Measurements from ENCODE around the gene WDR86. TPM values are rescaled to one million over a fixed set of nuclear protein-coding genes. Genes with fewer than 3 reads are reported as not detected.

WDR86 gene
- total and polyA plus RNA-seq, 8 donors = 0.85 to 24.1 (median 19.5) TPM

DNA sequence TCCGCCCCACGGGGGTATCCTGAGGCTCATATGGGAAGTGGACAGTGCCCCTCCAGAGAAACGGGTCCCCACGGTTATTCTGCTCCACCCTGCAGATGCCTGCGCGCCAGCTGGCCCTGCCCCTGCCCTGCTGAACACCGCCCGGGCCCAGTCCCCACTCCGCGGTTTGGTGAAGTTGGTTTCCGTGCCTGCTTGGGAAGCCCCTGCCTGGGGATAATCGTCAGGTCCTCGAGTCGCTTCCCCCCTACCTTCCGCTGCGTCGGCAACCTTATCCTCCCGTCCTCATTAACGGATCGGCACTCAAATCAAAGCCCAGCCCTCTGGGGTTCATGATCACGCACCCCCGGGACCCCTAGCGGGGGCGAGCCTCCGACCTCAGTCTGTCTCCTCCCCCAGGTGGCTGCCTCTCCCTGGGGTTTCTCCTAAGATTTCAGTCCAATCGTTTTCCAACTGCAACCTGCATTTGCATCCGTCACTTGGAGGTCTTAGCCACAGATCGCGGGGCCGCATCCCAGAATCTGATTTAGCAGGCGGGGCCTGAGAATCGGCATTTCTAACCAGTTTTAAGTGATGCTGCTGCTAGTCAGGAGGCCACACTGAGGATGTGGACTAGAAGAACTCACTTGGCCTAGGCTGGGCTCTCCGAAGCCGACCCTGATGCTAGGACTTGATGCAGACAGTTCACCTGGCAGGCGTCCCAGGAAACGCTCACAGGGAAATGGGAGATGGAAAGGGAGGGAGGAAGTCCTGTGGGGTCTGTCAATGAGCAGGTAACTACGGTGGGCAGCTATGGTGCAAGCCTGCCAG, 27.6 kb downstream of the WDR86 start:
- H3K4me1 ChIP-seq = peaks cover 0 to 15% of the 10 kb centered on the region in 2 donors
- H3K9me3 ChIP-seq = no peaks in the 10 kb centered on the region
- H3K4me3 ChIP-seq = peak overlapping the region in 1 of 2 donors; percentile 6
- H3K27me3 ChIP-seq = peaks cover 19 to 66% of the 10 kb centered on the region in 2 donors
- peaks cover 0 to 29% of the 10 kb centered on the region in 2 donors for H3K36me3 ChIP-seq
- ATAC-seq (no peak), DNase-seq (peak in 1 of 4 donors; percentile 76)
- H3K27ac ChIP-seq = no peak overlapping the region
- TF ChIP-seq, protein P1, sequence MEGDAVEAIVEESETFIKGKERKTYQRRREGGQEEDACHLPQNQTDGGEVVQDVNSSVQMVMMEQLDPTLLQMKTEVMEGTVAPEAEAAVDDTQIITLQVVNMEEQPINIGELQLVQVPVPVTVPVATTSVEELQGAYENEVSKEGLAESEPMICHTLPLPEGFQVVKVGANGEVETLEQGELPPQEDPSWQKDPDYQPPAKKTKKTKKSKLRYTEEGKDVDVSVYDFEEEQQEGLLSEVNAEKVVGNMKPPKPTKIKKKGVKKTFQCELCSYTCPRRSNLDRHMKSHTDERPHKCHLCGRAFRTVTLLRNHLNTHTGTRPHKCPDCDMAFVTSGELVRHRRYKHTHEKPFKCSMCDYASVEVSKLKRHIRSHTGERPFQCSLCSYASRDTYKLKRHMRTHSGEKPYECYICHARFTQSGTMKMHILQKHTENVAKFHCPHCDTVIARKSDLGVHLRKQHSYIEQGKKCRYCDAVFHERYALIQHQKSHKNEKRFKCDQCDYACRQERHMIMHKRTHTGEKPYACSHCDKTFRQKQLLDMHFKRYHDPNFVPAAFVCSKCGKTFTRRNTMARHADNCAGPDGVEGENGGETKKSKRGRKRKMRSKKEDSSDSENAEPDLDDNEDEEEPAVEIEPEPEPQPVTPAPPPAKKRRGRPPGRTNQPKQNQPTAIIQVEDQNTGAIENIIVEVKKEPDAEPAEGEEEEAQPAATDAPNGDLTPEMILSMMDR (IDR thresholded peaks at IDR 0.05) = no peak
- intact Hi-C loops (cut with DNase I) = no loop called here

DNA sequence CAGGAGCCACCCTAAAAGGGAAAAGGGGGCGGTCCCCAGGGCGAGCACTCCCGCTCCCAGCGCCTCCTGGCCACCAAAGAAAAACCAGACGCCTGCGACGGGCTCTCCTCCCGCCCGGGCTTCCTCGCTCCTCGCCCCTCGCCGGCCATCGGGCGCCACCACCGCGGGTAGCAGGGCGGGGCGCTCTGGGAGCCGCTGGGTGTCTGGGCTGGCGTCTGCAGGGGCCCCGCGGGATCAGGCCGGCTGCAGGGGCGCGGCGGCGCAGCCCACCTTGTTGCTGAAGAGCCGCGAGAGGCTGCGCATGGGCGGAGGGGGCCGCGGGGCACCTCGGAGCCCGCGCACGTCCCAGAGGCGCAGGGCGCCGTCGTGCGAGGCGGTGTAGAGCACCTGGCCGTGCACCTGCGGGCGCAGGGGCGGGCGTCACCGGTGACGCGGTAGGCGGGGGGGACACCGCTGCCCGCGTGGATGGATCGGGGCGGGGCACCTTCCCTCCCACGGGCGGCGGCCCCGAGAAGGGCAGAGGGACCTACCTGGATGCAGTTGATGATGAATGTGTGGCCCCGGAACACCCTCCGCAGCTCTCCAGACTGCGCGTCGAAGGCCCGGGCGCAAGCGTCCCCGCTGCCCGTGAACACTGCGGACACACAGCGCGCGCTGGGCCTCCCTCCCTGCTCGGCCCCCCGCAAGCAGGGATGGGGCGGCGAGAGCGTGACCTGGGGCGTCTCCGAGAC, 28.3 kb downstream of the WDR86 start:
- Histone ChIP-seq H3K36me3 (peaks cover 0 to 36% of the 10 kb centered on the region in 2 donors), H3K4me3 (peak overlapping the region in 1 of 2 donors; percentile 6), H3K27ac (no peak overlapping the region), H3K27me3 (peaks cover 19 to 60% of the 10 kb centered on the region in 2 donors), H3K9me3 (no peaks in the 10 kb centered on the region), H3K4me1 (peaks cover 0 to 15% of the 10 kb centered on the region in 2 donors)
- TF ChIP-seq, protein P1 (IDR thresholded peaks at IDR 0.05) = no peak
- intact Hi-C loops (cut with DNase I) = no loop called here
- DNase-seq = peak in 1 of 4 donors; percentile 76
- ATAC-seq = peak; percentile 17

DNA sequence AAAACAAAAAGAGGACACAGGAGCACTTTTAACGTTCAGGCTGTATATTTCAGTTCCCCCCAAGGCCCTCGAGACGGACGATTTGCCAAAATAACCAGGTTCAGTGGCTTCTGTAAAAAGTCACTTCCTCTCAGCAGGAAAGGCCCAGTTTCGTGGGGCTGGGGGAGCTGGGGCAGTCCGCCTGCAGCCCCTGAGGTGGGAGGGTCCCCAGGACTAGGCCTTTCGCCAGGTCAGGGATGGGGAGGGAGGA, 28.8 kb downstream of the WDR86 start:
- DNase-seq (no peak), ATAC-seq (no peak)
- Histone ChIP-seq H3K27me3 (peaks cover 19 to 55% of the 10 kb centered on the region in 2 donors), H3K4me1 (peaks cover 0 to 15% of the 10 kb centered on the region in 2 donors), H3K9me3 (no peaks in the 10 kb centered on the region), H3K36me3 (peaks cover 0 to 41% of the 10 kb centered on the region in 2 donors), H3K4me3 (peak overlapping the region in 1 of 2 donors; percentile 6), H3K27ac (no peak overlapping the region)
- intact Hi-C loops (cut with DNase I) = no loop called here
- TF ChIP-seq, protein P1 (IDR thresholded peaks at IDR 0.05) = no peak

DNA sequence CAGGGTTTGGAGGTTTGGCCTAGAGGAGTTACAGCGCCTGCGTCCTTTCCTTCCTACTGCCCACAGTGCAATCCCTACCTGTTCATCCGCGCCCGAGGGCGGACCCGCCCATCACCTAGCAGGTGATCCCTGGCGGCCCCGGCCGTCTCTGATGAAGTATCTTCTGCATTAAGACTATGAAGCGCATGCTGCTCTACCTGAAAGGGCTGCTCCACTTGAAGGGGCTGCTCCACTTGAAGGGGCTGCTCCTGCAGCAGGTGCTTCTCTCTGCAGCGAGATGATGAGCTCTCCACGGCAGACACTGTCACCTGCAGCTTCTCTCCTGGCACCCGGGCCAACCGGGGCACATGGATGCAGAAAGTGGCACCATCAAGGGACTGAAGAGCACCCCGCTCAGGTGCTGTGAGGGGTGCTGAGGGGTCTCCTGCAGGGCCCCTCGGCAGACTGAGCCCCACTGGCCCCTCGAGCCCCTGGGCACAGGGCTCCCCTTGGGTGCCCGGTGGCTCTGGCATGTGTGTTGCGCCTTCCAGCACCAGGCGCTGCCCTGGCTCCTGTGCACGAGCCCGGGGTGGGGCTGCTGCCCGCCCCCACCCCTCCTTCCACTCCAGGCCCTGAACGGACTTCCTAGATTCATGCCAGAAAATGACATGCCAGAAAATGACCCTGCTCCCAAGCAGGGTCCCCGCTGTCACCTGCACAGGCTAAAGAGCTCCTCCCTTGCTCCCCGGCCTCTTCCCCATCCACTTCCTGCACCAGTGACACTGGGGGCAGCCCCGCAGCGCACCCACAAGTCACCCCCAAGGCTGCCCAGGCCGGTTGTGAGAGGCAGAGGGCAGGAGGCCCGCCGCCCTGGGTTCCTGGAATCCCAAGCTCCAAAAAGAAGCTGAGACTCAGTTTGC, 29.4 kb downstream of the WDR86 start:
- Histone ChIP-seq H3K27me3 (peaks cover 19 to 50% of the 10 kb centered on the region in 2 donors), H3K27ac (no peak overlapping the region), H3K9me3 (no peaks in the 10 kb centered on the region), H3K4me3 (no peak overlapping the region), H3K4me1 (peaks cover 0 to 15% of the 10 kb centered on the region in 2 donors), H3K36me3 (peaks cover 0 to 47% of the 10 kb centered on the region in 2 donors)
- ATAC-seq (no peak), DNase-seq (peak in 1 of 4 donors; percentile 76)
- intact Hi-C loops (cut with DNase I) = no loop called here
- TF ChIP-seq, protein P1 (IDR thresholded peaks at IDR 0.05) = no peak
